Tibial nerve (tissue), 4 donors: ENCODE data around the gene MEF2C.

Experiments used
- CTCF ChIP-seq, 5 experiments: fragments of 200-600 bp in 3 of 5; fragments of 450-650 bp in 2 of 5; sonication (generic) in 3 of 5; IDR thresholded peaks; one replicate each; pipeline ENCODE4 v1.5.1; 2016 to 2019; ENCODE audit warnings: antibody characterized with exemption in 5 of 5, mild to moderate bottlenecking in 3 of 5, moderate library complexity in 2 of 5
- EP300 ChIP-seq, 2 donors: sonication (generic); formaldehyde crosslinking; IDR thresholded peaks; one replicate each; pipeline ENCODE4 v1.6.1; 2017; ENCODE audit warnings: antibody characterized with exemption in 2 of 2, mild to moderate bottlenecking in 1 of 2

- TF ChIP-seq CTCF (IDR thresholded peaks at IDR 0.05) (no peak), EP300 (IDR thresholded peaks at IDR 0.05) (no peak)
Measured at GRCh38 chr5:88695232-88695631, 187.8 kb downstream of the MEF2C start.
